Stimulated activated CD4-positive, alpha-beta T cell treated with anti-CD3 and anti-CD28 coated beads, Interleukin-15, amount 100 ng/mL, for 1 hour (primary cell): ENCODE measurements around the gene CARMIL1.
A peak's percentile ranks its signal among the peaks of the same experiment; 100 is the strongest.

Source experiments
- DNase-seq, 2 donors: peaks; one replicate each; pipeline ENCODE4 v3.0.0-alpha.2; 2020; ENCODE audit warnings: low read depth in 1 of 2, low spot score in 1 of 2

Gene CARMIL1

DNA sequence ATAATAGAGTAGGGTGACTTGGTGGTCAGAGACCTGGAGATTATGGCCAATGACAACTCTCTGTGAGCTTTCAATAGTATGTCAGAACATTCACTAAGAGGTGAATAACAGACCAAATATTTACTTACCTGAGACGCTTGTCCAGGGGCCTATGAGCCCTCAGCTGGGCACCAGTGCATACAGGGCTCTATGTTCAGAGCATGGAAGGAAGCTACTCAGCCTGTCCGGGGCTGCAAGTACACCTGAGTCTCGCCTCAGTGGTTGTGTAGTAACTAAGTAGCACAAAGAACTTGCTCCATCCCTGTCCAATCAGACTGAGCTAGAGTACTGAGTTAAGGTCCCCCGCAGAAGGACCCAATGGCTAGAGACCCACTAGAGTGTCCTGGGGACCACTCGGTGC, 361.3 kb downstream of the CARMIL1 start:
- no peak for DNase-seq

GRCh38 chr6:25640891-25641290, 361.7 kb downstream of the CARMIL1 start:
- no peak for DNase-seq

DNA sequence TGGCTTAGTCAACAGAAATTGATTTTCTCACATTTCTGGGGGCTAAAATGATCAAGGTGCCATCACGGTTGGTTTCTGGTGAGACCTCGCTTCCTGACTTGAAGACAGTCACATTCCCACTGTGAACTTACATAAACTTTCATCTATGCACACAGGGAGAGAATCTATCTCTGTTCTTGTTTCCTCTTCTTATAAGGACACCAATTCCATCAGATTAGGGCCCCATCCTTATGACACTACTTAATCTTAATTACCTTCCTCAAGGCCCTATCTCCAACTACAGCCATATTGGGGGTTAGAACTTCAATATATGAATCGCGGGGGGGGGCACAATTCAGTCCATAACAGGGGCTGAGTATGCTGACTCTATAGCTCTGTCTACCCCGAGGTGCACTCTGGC, 362.2 kb downstream of the CARMIL1 start:
- DNase-seq: no peak

- no peak for DNase-seq
Measured at GRCh38 chr6:25641940-25642666, 362.9 kb downstream of the CARMIL1 start.

DNA sequence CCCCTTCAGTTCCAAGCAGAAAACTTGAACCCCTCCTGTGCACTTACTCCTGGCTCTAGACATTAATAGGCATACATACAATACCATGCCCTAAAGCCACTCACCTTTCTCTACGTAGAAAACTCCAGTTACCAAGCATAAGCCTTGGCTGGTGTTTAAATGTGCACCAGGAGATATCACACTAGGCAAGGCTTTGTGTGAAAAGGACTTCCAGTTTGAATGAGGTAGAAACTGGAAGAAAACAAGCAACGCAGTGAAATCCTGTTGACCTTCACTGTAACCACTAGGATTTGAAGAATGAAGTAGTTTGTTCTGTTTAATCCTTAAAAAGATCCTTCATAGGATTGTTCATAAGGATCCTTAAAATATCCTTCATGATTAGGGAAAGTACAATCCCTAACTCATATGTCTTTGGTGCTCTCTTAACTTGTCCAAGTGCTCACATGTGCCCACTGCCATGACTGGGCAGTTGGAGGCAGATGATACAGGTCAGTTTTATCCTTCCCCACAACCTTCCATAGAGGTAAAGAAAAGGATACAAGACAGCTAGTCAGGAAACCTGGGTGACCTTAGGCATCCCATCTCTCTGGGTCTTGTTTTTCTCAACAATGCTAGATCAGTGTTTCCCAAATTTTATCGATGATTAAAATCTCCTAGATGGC, 363.6 kb downstream of the CARMIL1 start:
- DNase-seq: no peak

- no peak for DNase-seq
Measured at GRCh38 chr6:25645916-25646315, 366.7 kb downstream of the CARMIL1 start.

DNA sequence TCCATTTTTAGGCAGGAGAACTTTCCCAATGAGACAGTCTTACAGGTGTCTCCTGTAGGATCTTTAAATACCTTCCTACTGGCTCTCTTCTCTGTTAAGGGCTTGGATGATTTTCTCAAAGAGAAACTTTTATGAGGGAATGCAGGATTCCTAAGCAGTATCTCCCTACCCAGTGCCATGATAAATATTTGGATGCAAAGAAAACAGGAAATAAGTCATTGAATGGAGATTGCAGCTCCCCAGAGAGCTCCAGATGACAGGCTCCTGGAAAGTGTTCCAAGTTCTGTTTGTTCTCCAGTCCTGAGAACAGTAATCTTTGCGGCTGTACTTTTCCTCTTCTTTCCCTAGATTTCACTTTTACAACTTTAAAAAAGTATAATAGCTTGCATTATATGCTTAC, 370.4 kb downstream of the CARMIL1 start:
- DNase-seq: no peak

- DNase-seq: peak in 1 of 2 donors; percentile 13
Measured at GRCh38 chr6:25652007-25652515, 372.9 kb downstream of the CARMIL1 start, which contains the start of gene SCGN. TSS of gene SCGN (plus strand) at chr6:25652215. CDS start at chr6:25652404, 189 bp downstream.

DNA sequence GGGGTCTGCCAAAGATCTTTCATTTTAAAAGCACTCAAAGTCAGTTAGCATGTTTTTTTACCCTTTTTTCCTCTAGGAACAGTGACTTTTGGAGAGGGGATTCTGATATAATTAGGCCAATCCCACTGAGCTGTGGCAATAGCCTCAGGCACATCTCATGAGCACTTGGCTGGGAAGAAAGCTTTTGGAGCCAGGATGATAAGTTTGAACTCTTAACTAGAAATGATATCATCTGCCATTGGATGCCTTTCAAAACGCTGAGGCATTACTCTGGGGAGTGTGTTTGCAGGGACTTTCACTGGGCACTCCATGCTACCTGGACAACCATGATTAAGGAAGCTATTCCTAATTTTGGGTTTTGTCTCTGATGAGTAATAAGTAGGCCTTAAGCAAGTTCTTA, 376.5 kb downstream of the CARMIL1 start:
- no peak for DNase-seq

DNA sequence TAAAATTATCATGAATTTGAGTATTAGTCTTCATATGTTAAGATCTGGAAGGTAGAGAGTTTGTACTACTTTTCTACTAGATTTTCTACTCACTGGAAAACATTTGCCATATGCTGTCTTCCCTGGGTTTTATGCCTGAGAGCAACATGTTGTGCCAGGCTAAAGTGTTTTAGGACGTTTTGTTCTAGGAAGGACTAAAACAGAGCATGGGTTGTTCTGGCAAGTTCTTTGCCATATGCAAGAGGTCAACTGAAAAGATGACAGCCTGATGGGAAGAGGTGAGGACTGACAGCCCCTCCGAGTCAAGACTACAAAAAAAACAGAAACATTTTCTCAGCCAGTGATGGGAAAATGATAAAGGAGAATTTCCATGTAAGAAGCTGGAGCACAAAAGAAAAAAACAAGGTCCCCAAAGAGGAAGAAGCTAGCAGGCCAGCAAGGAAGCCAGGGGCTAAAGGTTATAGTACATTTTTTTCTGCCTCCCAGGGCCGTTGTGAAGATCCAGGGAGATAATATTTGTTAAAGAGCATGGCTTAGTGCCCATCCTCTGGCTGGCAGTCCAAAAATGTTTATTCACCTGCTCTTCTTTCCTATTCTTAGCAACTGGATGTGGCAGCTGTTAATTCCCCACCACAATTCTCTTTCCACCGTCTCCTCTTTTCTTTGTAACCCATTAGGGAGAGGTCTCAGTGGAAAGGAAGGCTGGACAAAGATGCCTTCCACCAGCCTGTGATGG, 380.6 kb downstream of the CARMIL1 start:
- no peak for DNase-seq

DNA sequence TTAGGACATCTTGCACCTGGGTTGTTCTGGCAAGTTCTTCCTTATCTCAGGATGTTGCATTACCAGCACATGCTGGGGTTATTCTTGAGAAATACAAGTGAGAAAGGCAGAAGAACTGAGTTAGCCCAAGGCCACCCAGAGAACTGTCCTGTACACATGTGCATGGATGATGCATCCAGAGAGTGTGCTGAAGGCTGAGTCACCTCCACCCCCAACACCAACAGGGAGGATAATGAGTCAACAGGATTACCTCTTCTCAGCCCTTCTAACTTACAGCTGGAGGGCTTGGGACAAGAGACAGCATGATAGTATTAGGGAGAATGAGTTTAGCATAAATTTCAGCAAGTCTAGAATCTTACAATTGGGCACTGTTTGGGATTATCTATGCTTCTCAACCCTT, 381.3 kb downstream of the CARMIL1 start:
- DNase-seq: no peak

- DNase-seq: no peak
Measured at GRCh38 chr6:25661129-25661779, 382.1 kb downstream of the CARMIL1 start.

GRCh38 chr6:25665455-25665854, 386.3 kb downstream of the CARMIL1 start:
- no peak for DNase-seq

GRCh38 chr6:25669413-25669812, 390.2 kb downstream of the CARMIL1 start:
- DNase-seq: no peak
